MCF 10A (cell line): ENCODE data around the gene PI4KA. TPM values are rescaled to one million over a fixed set of nuclear protein-coding genes. Genes with fewer than 3 reads are reported as not detected.

ENCODE experiments used
- BruUV-seq: library from RNA; stranded (reverse); fragments of 400-500 nt; replicated peaks from 2 replicates; lab custom pipeline; 2021; lab: Mats Ljungman, UMichigan
- CTCF ChIA-PET: fragments of 300-600 bp; sonication (Branson Sonifier 250); formaldehyde crosslinking; extraction: SDS; loops from one replicate; lab custom pipeline; 2021; ENCODE audit warnings: antibody characterized with exemption, inconsistent platforms; lab: Yijun Ruan, JAX
- POLR2A ChIA-PET: fragments of 300-600, 350-650 bp; sonication (Branson Sonifier 250); formaldehyde crosslinking; extraction: SDS; loops from one replicate; lab custom pipeline; 2020; ENCODE audit warnings: antibody characterized with exemption, inconsistent platforms; lab: Yijun Ruan, JAX
- DNase-seq: peaks from one replicate; pipeline ENCODE4 v3.0.0-alpha.2; 2018; ENCODE audit not compliant: unreplicated experiment
- H3K27ac Mint-ChIP-seq: one replicate; pipeline ENCODE4 v1.8.0; 2022; ENCODE audit warnings: mild to moderate bottlenecking, low read depth, mixed read lengths; ENCODE audit not compliant: unreplicated experiment
- H3K27me3 Mint-ChIP-seq: one replicate; pipeline ENCODE4 v1.8.0; 2022; ENCODE audit warnings: mixed read lengths; ENCODE audit not compliant: insufficient read depth, unreplicated experiment
- H3K36me3 Mint-ChIP-seq: one replicate; pipeline ENCODE4 v1.8.0; 2022; ENCODE audit warnings: mild to moderate bottlenecking, moderate library complexity, mixed read lengths; ENCODE audit not compliant: insufficient read depth, unreplicated experiment
- H3K4me1 Mint-ChIP-seq: one replicate; pipeline ENCODE4 v1.8.0; 2022; ENCODE audit warnings: mixed read lengths; ENCODE audit not compliant: insufficient read depth, unreplicated experiment
- H3K4me3 Mint-ChIP-seq: one replicate; pipeline ENCODE4 v1.8.0; 2022; ENCODE audit warnings: mild to moderate bottlenecking, moderate library complexity, mixed read lengths; ENCODE audit not compliant: unreplicated experiment
- H3K9me3 Mint-ChIP-seq: one replicate; pipeline ENCODE4 v1.8.0; 2022; ENCODE audit warnings: mixed read lengths; ENCODE audit not compliant: unreplicated experiment
- CTCF ChIP-seq: fragments of 200-600 bp; IDR thresholded peaks from one replicate; pipeline ENCODE4 v1.8.0; 2022; ENCODE audit warnings: antibody characterized with exemption, mild to moderate bottlenecking; ENCODE audit not compliant: unreplicated experiment
- intact Hi-C: fragments of 100-400 bp; cut with micrococcal nuclease; formaldehyde crosslinking; loops from 2 replicates; pipeline ENCODE4 v1.14.1; 2022
- total RNA-seq: library from RNA; stranded (reverse); gene quantifications from 2 replicates; pipeline ENCODE4 v1.2.3, GENCODE V29; 2022

The PI4KA gene
- total RNA-seq, 1 experiment from 2014 or later = 39.0 TPM

GRCh38 chr22:20785415-20785814, 73.2 kb downstream of the PI4KA start:
- no peak for DNase-seq
- Mint-ChIP-seq H3K27me3 (no peaks in the 10 kb centered on the region), H3K9me3 (no peaks in the 10 kb centered on the region), H3K4me3 (no peak overlapping the region), H3K4me1 (no peaks in the 10 kb centered on the region), H3K36me3 (no peaks in the 10 kb centered on the region), H3K27ac (no peak overlapping the region)
- POLR2A ChIA-PET = interaction anchor here (0.6 to 1.0 kb wide), 2 partner anchors 36 to 660 kb away, joined by 3 read pairs; no protein-coding TSS in a partner anchor
- no TSS peak for BruUV-seq
- intact Hi-C loops = no loop called here
- TF ChIP-seq CTCF = no peak
- CTCF ChIA-PET = interaction anchor here (1.7 to 3.7 kb wide), 2 partner anchors 9 to 24 kb away, joined by 6 to 33 read pairs; no protein-coding TSS in a partner anchor

GRCh38 chr22:20783844-20784723, 74.5 kb downstream of the PI4KA start:
- Mint-ChIP-seq H3K4me1 (no peaks in the 10 kb centered on the region), H3K27ac (no peak overlapping the region), H3K27me3 (no peaks in the 10 kb centered on the region), H3K9me3 (no peaks in the 10 kb centered on the region), H3K4me3 (no peak overlapping the region), H3K36me3 (peaks cover 3% of the 10 kb centered on the region)
- intact Hi-C loops = no loop called here
- TF ChIP-seq CTCF = peak; percentile 25
- ChIA-PET CTCF (interaction anchor here (0.6 to 3.7 kb wide), 23 partner anchors 10 to 842 kb away, joined by 3 to 33 read pairs (median 4); no protein-coding TSS in a partner anchor), POLR2A (interaction anchor here (0.9 to 1.0 kb wide), 2 partner anchors 34 to 35 kb away, joined by 3 read pairs; no protein-coding TSS in a partner anchor)
- no TSS peak for BruUV-seq
- peak; percentile 64 for DNase-seq

- Mint-ChIP-seq H3K4me3 (no peak overlapping the region), H3K36me3 (peaks cover 8% of the 10 kb centered on the region), H3K27me3 (no peaks in the 10 kb centered on the region), H3K27ac (no peak overlapping the region), H3K4me1 (no peaks in the 10 kb centered on the region), H3K9me3 (no peaks in the 10 kb centered on the region)
- no peak for TF ChIP-seq CTCF
- BruUV-seq = no TSS peak
- ChIA-PET POLR2A (no interaction called here), CTCF (interaction anchor here (0.5 to 3.7 kb wide), 16 partner anchors 11 to 843 kb away, joined by 3 to 33 read pairs (median 4); no protein-coding TSS in a partner anchor)
- DNase-seq = no peak
- intact Hi-C loops = no loop called here
Measured at GRCh38 chr22:20783300-20783673, 75.3 kb downstream of the PI4KA start.

- H3K9me3 Mint-ChIP-seq = no peaks in the 10 kb centered on the region
- H3K27me3 Mint-ChIP-seq = no peaks in the 10 kb centered on the region
- H3K36me3 Mint-ChIP-seq = peaks cover 8% of the 10 kb centered on the region
- peaks cover 3% of the 10 kb centered on the region for H3K4me1 Mint-ChIP-seq
- DNase-seq = no peak
- intact Hi-C loops = no loop called here
- TF ChIP-seq CTCF = no peak
- no peak overlapping the region for H3K4me3 Mint-ChIP-seq
- no peak overlapping the region for H3K27ac Mint-ChIP-seq
- BruUV-seq = no TSS peak
- CTCF ChIA-PET = interaction anchor here (0.5 to 3.7 kb wide), 12 partner anchors 12 to 844 kb away, joined by 3 to 33 read pairs (median 5); no protein-coding TSS in a partner anchor
- POLR2A ChIA-PET = no interaction called here
Measured at GRCh38 chr22:20782596-20783299, 75.9 kb downstream of the PI4KA start.
